SK-N-SH (cell line): ENCODE data around the gene USP22. TPM values are rescaled to one million over a fixed set of nuclear protein-coding genes. Genes with fewer than 3 reads are reported as not detected.

Source experiments
- CTCF ChIA-PET: fragments of 300-600, 350-600 bp; formaldehyde crosslinking; extraction: SDS; loops from one replicate; lab custom pipeline; 2021; lab: Yijun Ruan, JAX
- POLR2A ChIA-PET: fragments of 350-600 bp; sonication (Branson Sonifier 250); formaldehyde crosslinking; extraction: SDS; loops from one replicate; lab custom pipeline; 2020; ENCODE audit warnings: antibody characterized with exemption, inconsistent platforms; lab: Yijun Ruan, JAX
- DNase-seq: peaks from one replicate; pipeline ENCODE4 v3.0.0; 2012
- H2AFZ ChIP-seq: fragments of 200-600 bp; sonication (generic); 2 replicates; pipeline ENCODE4 v1.8.1; 2016; ENCODE audit warnings: antibody characterized with exemption, mild to moderate bottlenecking, low read depth
- H3F3A ChIP-seq: fragments of 200-600 bp; sonication (generic); replicated peaks from 2 replicates; pipeline ENCODE3; 2016; ENCODE audit warnings: antibody characterized with exemption, mild to moderate bottlenecking; ENCODE audit not compliant: insufficient read depth
- H3K27ac ChIP-seq, 2 experiments: fragments of 200-500 bp in 1 of 2; fragments of 200-600 bp in 1 of 2; sonication (Bioruptor generic) in 1 of 2; sonication (generic), shearing (Covaris generic) in 1 of 2; 2 replicates each; pipeline versions ENCODE4 v1.5.1 to v1.6.1; 2014 to 2016; ENCODE audit warnings: low read depth in 2 of 2, inconsistent platforms in 1 of 2, low read length in 1 of 2, mild to moderate bottlenecking in 1 of 2, mixed read lengths in 1 of 2
- H3K27me3 ChIP-seq: fragments of 200-600 bp; sonication (generic), shearing (Covaris generic); 2 replicates; pipeline ENCODE4 v1.6.1; 2016; ENCODE audit warnings: mixed run types; ENCODE audit not compliant: insufficient read depth
- H3K36me3 ChIP-seq, 2 experiments: fragments of 200-500 bp in 1 of 2; fragments of 200-600 bp in 1 of 2; sonication (Bioruptor generic) in 1 of 2; sonication (generic) in 1 of 2; replicated peaks in 1 of 2; 2 replicates each; pipeline versions ENCODE3 to v1.5.1; 2014 to 2016; ENCODE audit warnings: low read length in 1 of 2, mild to moderate bottlenecking in 1 of 2; ENCODE audit not compliant: insufficient read depth in 2 of 2, control insufficient read depth in 1 of 2
- H3K4me1 ChIP-seq, 2 experiments: fragments of 200-500 bp in 1 of 2; fragments of 200-600 bp in 1 of 2; sonication (Bioruptor generic) in 1 of 2; sonication (generic), shearing (Covaris generic) in 1 of 2; 2 replicates each; pipeline versions ENCODE4 v1.5.1 to v1.6.1; 2014 to 2016; ENCODE audit warnings: low read depth in 1 of 2, low read length in 1 of 2, mixed run types in 1 of 2; ENCODE audit not compliant: insufficient read depth in 2 of 2, control insufficient read depth in 1 of 2
- H3K4me2 ChIP-seq: fragments of 200-600 bp; sonication (generic), shearing (Covaris generic); 2 replicates; pipeline ENCODE4 v1.6.1; 2017; ENCODE audit warnings: mixed run types
- H3K4me3 ChIP-seq, 2 experiments: fragments of 200-500 bp in 1 of 2; fragments of 200-600 bp in 1 of 2; sonication (Bioruptor generic) in 1 of 2; sonication (generic), shearing (Covaris generic) in 1 of 2; 2 replicates each; pipeline versions ENCODE4 v1.5.1 to v1.8.1; 2014 to 2016; ENCODE audit warnings: low read depth in 2 of 2, inconsistent platforms in 1 of 2, low read length in 1 of 2, mild to moderate bottlenecking in 1 of 2, mixed read lengths in 1 of 2, moderate library complexity in 1 of 2
- H3K79me2 ChIP-seq: fragments of 200-600 bp; sonication (generic); 2 replicates; pipeline ENCODE4 v1.8.1; 2017; ENCODE audit warnings: mild to moderate bottlenecking; ENCODE audit not compliant: insufficient read depth
- H3K9ac ChIP-seq: fragments of 200-600 bp; sonication (generic); 2 replicates; pipeline ENCODE4 v1.6.1; 2017; ENCODE audit warnings: mixed run types
- H3K9me2 ChIP-seq: fragments of 200-600 bp; sonication (generic); 2 replicates; pipeline ENCODE4 v1.6.1; 2017; ENCODE audit warnings: mixed run types
- H3K9me3 ChIP-seq: fragments of 200-600 bp; sonication (generic); 2 replicates; pipeline ENCODE4 v1.6.1; 2017; ENCODE audit warnings: mixed run types, mild to moderate bottlenecking, moderate library complexity
- H4K20me1 ChIP-seq: fragments of 200-600 bp; sonication (generic); 2 replicates; pipeline ENCODE4 v1.6.1; 2017; ENCODE audit warnings: mild to moderate bottlenecking, mixed run types; ENCODE audit not compliant: insufficient read depth
- FOSL2 ChIP-seq: IDR thresholded peaks from 2 replicates; pipeline ENCODE4 v1.4.0; 2012; ENCODE audit warnings: low read depth, mild to moderate bottlenecking, moderate library complexity, borderline replicate concordance
- GATA2 ChIP-seq: sonication (generic); formaldehyde crosslinking; IDR thresholded peaks from 2 replicates; pipeline ENCODE4 v1.5.0; 2020; ENCODE audit warnings: mild to moderate bottlenecking, missing genetic modification reagents
- IRF3 ChIP-seq: fragments of 150-350 bp; IDR thresholded peaks from 2 replicates; pipeline ENCODE4 v1.6.1; 2016; ENCODE audit warnings: mild to moderate bottlenecking, low read depth, low read length
- MEF2A ChIP-seq: IDR thresholded peaks from 2 replicates; pipeline ENCODE4 v1.4.0; 2012; ENCODE audit warnings: low read depth, borderline replicate concordance
- NFIC ChIP-seq: IDR thresholded peaks from 2 replicates; pipeline ENCODE4 v1.4.0; 2012; ENCODE audit warnings: borderline replicate concordance
- PBX3 ChIP-seq: IDR thresholded peaks from 2 replicates; pipeline ENCODE4; 2012
- POLR2AphosphoS5 ChIP-seq: IDR thresholded peaks from 2 replicates; pipeline ENCODE4 v1.6.1; 2012; ENCODE audit warnings: low read depth, low read length
- RAD21 ChIP-seq: IDR thresholded peaks from 2 replicates; pipeline ENCODE4 v1.6.1; 2012; ENCODE audit warnings: mild to moderate bottlenecking, low read length
- RFX5 ChIP-seq: IDR thresholded peaks from 2 replicates; pipeline ENCODE4 v1.6.1; 2012; ENCODE audit warnings: mild to moderate bottlenecking, improper control_type of control experiment, low read length
- SIN3A ChIP-seq: IDR thresholded peaks from 2 replicates; pipeline ENCODE4 v1.6.1; 2012; ENCODE audit warnings: low read depth, mild to moderate bottlenecking, low read length, moderate library complexity, borderline replicate concordance
- TAF1 ChIP-seq: IDR thresholded peaks from 2 replicates; pipeline ENCODE4 v1.6.1; 2012; ENCODE audit warnings: low read depth, mild to moderate bottlenecking, low read length, moderate library complexity, borderline replicate concordance
- ZBTB33 ChIP-seq: IDR thresholded peaks from 2 replicates; pipeline ENCODE4 v1.4.0; 2012; ENCODE audit warnings: low read depth, borderline replicate concordance
- WGBS: methylation state at CpG from one replicate; pipeline ENCODE4 v1.1.6; 2017; ENCODE audit warnings: low lambda C conversion rate; 5-methylcytosine and 5-hydroxymethylcytosine counted together
- polyA plus RNA-seq, 3 experiments: library from polyadenylated mRNA; depleted of rRNA; stranded (reverse); fragments of >200 nt; gene quantifications; 2 replicates each; pipeline ENCODE4 v1.2.3, GENCODE V29; 2012
- TF ChIP-seq, protein P1 (sequence below): fragments of 150-350 bp; IDR thresholded peaks from 2 replicates; pipeline ENCODE4 v1.6.1; 2017; ENCODE audit warnings: antibody characterized with exemption, low read length, low read depth, borderline replicate concordance
- TF ChIP-seq, protein P2 (sequence below): IDR thresholded peaks from 2 replicates; pipeline ENCODE4 v1.6.1; 2012; ENCODE audit warnings: mild to moderate bottlenecking, low read depth, low read length, moderate library complexity

The USP22 gene
- polyA plus RNA-seq, 1 of the 3 experiments (the other 2 are of a cell fraction): 142 TPM

DNA sequence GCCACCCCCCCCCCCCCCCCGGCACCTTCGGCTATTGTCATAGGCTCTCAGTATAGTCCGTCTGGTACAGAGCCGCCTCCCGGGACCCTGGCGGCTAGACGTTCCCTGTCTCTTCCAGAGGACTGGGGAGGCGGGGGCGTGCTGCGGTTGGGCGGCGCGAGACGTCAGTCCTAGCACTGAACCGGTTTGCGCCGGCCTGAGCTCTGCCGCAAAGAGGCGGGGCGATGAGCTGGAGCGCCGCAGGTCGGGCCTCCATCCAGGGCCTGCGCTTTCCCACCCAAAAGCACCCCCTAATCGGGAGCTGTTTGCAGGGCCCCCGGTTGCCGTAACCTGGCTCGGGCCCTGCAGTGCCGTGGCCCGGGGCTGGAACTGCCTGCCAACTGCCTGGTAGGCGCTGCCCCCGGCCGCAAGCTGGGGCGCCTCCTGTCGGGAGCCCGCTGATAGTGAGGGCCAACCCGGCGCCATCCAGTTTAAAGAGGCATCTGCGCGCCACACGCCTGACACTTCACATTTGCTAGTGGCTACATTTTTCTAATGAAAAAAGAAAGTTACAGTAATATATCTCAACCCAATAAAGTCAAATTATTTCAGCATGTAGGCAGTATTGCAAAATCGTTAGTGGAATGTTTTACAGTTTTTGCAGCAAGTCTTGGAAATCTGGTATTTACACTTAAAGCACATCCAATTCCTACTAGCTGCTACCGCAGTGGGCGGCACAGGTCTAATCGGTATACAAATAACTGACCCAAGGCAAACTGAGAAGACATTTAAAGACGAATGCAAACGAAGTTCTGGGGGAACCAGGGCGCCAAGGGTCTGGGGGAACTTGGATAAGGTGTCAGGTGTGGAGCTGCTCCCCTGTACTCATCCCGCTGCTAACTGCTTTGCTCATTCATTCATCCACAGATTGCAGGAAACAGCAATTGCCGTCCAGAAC lies 753 bp upstream of the USP22 start (continued):
- TF ChIP-seq, protein P1, sequence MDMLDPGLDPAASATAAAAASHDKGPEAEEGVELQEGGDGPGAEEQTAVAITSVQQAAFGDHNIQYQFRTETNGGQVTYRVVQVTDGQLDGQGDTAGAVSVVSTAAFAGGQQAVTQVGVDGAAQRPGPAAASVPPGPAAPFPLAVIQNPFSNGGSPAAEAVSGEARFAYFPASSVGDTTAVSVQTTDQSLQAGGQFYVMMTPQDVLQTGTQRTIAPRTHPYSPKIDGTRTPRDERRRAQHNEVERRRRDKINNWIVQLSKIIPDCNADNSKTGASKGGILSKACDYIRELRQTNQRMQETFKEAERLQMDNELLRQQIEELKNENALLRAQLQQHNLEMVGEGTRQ: no peak
- 0 out of 2 replicates have a peak, but pooled peaks have one; percentile 12 for TF ChIP-seq IRF3
- TF ChIP-seq RFX5: no peak
- TF ChIP-seq MEF2A: peak; percentile 13; the same call in 1 of the 2 replicates
- TF ChIP-seq ZBTB33: no peak
- TF ChIP-seq FOSL2: no peak
- TF ChIP-seq RAD21: peak; percentile 34; the same call in 1 of the 2 replicates
- TF ChIP-seq POLR2AphosphoS5: peak; percentile 91

GRCh38 chr17:21041741-21042457 lies 912 bp downstream of the USP22 start:
- Histone ChIP-seq H3K4me2 (peak overlapping the region; percentile 93), H3F3A (peaks cover 24% of the 10 kb centered on the region), H3K9me2 (no peaks in the 10 kb centered on the region), H3K27me3 (no peaks in the 10 kb centered on the region), H3K4me3 (peak overlapping the region; percentile 82 to 99), H4K20me1 (peaks cover 52% of the 10 kb centered on the region), H3K36me3 (peaks cover 12 to 21% of the 10 kb centered on the region in 2 experiments), H3K9ac (peak overlapping the region; percentile 100), H3K9me3 (no peaks in the 10 kb centered on the region; the same call in 1 of the 2 replicates), H3K4me1 (peaks cover 18% of the 10 kb centered on the region in 2 experiments; a peak in 3 of 4 replicates), H3K27ac (peak overlapping the region; percentile 97 to 98), H2AFZ (no peak overlapping the region), H3K79me2 (peaks cover 57% of the 10 kb centered on the region)
- ChIA-PET CTCF (interaction anchor here (1.4 kb wide), 2 partner anchors 23 to 78 kb away, joined by 3 to 4 read pairs; no protein-coding TSS in a partner anchor), POLR2A (interaction anchor here (1.0 to 3.9 kb wide), 5 partner anchors 10 to 134 kb away, joined by 3 to 35 read pairs (median 7); no protein-coding TSS in a partner anchor)
- peak; percentile 90 for DNase-seq
- WGBS: 1% methylated on average over 28 of the region's 47 CpGs
- TF ChIP-seq NFIC (no peak), MEF2A (no peak), PBX3 (no peak), TAF1 (peak; percentile 39; the same call in 1 of the 2 replicates), SIN3A (0 out of 2 replicates have a peak, but pooled peaks have one; percentile 5), GATA2 (no peak), RFX5 (no peak)
- TF ChIP-seq, protein P2, sequence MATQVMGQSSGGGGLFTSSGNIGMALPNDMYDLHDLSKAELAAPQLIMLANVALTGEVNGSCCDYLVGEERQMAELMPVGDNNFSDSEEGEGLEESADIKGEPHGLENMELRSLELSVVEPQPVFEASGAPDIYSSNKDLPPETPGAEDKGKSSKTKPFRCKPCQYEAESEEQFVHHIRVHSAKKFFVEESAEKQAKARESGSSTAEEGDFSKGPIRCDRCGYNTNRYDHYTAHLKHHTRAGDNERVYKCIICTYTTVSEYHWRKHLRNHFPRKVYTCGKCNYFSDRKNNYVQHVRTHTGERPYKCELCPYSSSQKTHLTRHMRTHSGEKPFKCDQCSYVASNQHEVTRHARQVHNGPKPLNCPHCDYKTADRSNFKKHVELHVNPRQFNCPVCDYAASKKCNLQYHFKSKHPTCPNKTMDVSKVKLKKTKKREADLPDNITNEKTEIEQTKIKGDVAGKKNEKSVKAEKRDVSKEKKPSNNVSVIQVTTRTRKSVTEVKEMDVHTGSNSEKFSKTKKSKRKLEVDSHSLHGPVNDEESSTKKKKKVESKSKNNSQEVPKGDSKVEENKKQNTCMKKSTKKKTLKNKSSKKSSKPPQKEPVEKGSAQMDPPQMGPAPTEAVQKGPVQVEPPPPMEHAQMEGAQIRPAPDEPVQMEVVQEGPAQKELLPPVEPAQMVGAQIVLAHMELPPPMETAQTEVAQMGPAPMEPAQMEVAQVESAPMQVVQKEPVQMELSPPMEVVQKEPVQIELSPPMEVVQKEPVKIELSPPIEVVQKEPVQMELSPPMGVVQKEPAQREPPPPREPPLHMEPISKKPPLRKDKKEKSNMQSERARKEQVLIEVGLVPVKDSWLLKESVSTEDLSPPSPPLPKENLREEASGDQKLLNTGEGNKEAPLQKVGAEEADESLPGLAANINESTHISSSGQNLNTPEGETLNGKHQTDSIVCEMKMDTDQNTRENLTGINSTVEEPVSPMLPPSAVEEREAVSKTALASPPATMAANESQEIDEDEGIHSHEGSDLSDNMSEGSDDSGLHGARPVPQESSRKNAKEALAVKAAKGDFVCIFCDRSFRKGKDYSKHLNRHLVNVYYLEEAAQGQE: no peak
- TF ChIP-seq, protein P1: no peak
